Cerebellar cortex (tissue), 1 donor: ENCODE results near the gene CRTAC1.

ENCODE experiments used
- DNase-seq: peaks from one replicate; pipeline ENCODE4 v3.0.0-alpha.2; 2015; ENCODE audit warnings: low spot score

CRTAC1 gene

GRCh38 chr10:98030093-98030821, at the start of gene CRTAC1:
TSS of gene CRTAC1 (minus strand) at chr10:98030621. CDS start at chr10:98030472, 149 bp downstream.
- DNase-seq: peak; percentile 80

GRCh38 chr10:98078774-98079173, 48.4 kb upstream of the CRTAC1 start:
- no peak for DNase-seq

DNA sequence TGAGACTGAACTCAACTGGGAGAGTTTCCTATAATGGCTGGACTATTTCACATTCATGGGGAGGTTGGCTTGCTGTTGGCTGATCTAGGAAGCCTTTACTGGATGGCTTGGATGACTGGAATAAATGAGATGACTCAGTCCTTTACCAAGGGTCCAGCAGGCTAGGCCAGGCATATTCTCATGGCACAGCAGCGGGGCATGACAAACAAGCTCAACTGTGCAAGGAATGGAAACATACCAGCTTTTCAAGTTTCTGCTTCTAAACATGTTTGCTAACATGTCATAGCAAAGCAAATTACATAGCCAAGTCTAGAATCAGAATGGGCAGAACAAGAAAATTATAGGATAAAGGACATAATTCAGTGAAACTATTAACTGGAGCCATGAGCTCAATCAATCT, 46.8 kb upstream of the CRTAC1 start:
- DNase-seq: no peak

DNA sequence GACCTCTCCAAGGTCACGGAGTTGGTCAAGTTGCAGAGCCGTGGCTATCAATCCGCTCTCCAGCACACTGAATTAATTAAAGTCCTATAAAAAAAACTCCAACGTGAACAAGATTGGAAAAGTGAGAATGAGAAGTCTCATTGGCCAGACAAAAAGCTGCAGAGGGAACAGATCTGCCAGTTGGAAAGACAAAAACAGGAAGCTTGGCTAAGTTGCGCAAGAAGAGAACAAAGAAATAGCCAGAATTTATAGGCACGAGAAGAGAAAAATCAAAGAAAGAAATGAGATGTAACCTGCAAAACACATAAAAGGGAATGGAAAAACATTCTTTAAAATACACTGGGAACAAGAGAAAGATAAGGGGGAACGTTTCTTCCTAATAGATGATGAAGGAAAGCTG, 45.7 kb upstream of the CRTAC1 start:
- no peak for DNase-seq

DNA sequence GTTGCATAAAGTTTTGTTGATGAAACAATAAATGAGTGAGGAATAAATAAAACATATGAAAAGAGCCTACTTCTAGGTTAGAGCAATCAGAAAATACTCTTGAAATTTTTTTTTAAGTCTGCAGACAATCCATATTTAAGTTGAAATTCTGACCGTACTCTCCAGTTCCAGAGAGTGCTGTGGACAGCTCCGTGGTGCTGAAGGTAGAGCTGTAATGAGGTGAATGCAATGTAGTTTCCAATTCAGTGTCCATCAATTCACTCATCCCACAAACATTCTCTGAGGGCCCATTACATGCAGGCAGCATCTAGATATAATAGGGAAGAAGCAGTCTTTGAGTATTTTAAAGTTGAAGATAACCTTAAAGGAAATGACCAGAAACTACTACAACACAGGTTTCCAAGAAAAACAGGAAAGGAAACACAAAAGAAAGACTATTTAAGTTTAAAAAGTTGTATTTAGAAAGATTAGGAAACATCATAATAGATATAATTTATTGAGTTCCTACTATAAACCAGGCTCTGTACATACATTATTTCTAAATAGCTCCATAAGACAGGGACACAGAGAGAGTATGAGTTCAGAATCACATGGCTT, 44.0 kb upstream of the CRTAC1 start:
- DNase-seq: no peak

DNA sequence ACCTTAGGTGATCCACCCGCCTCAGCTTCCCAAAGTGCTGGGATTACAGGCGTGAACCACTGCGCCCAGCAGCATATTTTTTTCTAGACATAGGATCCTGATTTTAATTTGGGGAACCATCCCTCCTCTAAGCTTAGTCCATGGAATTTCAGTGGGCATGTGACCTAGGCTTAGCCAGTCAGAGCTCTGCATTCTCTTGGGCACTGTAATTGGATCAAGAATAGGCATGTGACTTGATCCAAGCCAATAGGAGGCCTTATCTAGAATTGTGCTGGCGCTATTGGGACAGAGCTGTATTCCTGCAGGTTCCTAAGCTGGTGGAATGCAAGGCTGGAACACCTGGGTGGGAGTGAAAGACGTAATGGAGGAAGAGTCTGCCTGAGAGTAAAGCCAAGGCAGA, 36.7 kb upstream of the CRTAC1 start:
- no peak for DNase-seq

- no peak for DNase-seq
Observed at GRCh38 chr10:98063740-98064027, 33.3 kb upstream of the CRTAC1 start.

GRCh38 chr10:98062424-98062823, 32.0 kb upstream of the CRTAC1 start:
- DNase-seq: no peak

- no peak for DNase-seq
Observed at GRCh38 chr10:98060079-98060478, 29.7 kb upstream of the CRTAC1 start.

- no peak for DNase-seq
Observed at GRCh38 chr10:98058295-98058694, 27.9 kb upstream of the CRTAC1 start.

- no peak for DNase-seq
Observed at GRCh38 chr10:98055841-98056516, 25.6 kb upstream of the CRTAC1 start.

DNA sequence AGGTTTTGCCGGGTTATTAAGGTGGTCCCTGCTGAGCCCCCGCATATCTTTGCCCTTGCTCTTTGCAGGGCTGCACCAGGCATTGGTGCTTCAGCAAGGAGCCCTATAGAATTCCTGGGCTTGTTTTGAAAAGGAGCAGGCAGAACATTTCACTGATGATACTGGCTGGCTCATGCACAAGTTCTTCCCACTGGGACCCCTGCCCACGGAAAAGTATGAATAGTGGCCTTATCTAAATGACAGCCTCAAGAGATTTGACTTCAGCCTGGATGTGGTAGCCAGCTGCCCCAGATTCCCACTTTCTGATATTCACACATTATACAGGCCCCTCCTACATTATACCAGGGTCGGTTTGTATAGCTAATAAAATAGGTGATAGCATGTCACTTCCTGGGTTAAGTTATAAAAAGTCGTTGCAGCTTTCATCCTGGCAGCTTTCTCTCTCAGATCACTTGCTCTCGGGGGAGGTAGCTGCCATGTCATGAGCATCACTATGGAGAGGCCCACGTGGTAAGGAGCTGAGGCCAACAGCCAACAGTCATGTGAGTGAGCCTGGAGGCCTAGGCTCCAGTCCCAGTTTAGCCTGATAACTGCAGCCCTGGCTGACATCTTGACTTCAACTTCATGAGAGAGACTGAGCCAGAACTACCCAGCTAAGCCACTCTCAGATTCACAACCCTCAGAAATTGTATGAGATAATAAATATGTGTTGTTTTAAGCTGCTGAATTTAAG, 16.8 kb upstream of the CRTAC1 start:
- DNase-seq: peak; percentile 33

DNA sequence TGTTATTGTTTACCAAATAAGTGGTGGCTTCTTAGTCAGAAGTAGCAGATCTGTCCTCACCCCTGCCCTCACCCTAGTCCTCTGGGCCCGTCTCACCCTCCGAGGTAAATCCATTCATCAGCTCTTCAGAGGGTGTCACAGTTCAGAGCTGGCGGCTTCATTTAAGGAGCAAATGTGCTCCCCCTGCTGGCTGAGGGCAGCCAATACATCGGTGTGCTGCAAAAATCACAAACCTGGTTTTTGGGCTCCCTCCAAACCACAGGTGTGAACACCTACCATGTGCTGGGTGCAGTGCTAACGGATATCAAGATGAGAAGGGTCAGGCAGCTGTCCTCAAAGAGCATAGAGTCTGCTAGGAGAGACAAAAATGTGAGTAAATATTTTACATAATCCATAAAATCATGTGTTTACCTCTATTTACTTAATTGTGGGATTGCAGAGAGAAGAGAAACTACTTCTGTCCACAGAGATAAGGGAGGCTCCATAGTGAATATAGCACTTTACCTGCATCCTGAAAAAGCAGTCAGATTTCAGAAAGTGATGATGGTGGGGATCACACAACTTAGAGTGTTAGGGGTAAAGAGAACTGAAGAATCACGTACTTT, 15.5 kb upstream of the CRTAC1 start:
- peak; percentile 84 for DNase-seq

DNA sequence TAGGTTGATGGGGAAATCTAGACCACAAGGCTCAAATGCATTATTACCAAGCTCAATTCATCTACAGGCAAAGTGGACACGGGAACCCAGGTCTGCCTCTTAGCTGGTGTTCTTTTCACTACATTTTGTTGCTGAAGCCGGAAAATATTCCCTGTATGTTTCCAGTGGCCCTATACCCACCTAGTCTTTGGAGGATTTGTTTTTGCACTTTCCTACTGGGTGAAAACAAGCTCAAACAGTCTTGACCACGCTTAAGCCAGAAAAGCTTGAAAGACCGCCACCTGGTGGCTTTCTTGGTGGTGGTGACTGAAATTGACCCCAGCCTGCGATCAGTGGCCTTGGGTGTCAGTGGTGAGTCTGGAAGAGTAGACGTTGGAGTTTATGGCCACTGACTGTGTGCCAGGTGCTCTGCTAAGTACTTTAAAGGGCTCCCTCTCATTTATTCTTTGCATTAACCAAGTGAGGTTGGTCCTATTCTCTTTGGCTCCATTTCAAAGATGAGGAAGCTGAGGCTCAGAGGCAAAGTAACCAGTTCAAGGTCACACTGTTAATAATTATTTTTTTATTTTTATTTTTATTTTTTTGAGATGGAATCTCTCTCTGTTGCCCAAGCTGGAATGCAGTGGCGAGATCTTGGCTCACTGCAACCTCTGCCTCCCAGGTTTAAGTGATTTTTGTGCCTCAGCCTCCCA, 11.1 kb upstream of the CRTAC1 start:
- peak; percentile 85 for DNase-seq

- DNase-seq: no peak
Observed at GRCh38 chr10:98039690-98040381, 9.4 kb upstream of the CRTAC1 start.

DNA sequence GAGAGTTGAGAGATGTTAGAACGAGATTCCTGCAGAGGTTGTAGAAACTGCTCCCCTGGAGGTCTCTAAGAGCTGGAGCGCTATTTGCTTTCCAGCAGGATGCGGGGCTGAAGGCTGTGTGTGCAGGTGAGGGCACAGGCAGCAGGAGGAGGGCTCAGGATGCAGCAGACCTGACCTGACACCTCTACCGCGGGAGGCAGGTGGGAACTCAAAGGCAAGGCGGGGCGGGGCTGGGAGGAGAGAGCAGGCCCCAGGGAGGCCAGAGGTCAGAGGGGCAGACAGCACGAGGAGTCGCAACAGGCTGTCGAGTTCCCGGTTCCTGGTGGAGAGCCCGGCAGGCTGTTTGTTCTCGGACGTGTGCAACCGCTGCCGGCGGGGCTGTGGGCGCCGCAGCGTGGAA, 7.9 kb upstream of the CRTAC1 start:
- DNase-seq: no peak

DNA sequence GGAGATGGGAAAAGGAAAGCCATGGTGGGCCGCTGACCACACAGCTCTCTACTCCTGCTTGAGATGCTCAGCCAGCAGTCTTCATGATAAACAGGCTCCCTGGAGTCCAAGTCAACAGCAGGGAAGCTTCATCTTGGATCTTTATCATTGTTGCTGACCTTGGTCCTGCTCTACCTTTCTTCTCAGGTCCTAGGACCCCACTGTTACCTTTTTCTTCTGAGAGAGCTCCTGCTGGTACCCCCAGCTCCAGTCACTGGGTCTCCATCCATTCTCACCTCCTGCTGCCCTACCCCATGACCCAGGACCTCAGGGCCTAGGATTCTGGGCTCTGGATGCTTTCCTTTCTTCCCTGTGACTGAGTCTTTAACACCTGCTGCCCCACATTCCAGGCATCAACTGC, 5.2 kb upstream of the CRTAC1 start:
- no peak for DNase-seq

DNA sequence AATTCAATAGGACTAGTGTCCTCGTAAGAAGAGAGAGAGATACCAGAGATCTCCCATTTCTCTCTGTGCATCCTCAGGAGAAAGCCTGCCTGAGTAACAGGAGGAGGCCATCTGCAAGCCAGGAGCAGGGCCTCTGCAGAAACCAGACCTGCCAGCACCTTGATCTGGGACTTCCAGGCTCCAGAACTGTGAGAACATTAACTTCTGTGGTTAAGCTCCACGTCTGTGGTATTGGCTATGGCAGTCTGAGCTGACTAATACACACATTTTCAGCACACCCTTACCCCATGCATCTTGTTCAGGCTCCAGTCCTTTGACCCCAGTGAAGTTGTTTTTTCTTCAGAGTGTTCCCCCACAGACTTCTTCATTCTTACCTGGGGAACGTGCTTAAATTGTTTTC, 3.1 kb upstream of the CRTAC1 start:
- DNase-seq: no peak

- DNase-seq: no peak
Observed at GRCh38 chr10:98031440-98031839, 1.0 kb upstream of the CRTAC1 start.

DNA sequence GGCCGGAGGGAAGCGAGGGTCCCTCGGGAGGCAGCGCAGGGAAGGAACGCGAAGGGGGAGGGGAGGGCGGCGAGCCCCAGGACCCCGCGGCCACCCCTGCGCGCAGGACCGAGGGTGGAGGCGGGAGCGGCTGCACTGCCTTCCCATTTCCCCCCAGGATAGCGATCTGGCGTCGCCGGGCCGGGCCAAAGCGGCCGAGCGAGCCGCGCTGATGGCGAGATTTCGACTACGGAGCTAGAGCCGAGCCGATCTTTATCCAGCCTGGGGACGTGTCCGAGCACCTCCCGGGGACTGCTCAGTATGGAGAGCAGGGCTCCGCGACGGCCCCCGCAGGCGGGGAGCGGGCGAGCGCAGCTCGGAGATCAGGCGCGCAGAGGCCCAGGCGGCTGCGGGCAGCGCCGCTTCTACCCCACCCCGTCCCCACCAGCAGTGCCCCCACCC, 590 bp upstream of the CRTAC1 start:
- no peak for DNase-seq
